SU-DHL-6 (cell line): ENCODE results near the gene CDC45.

Experiments
- CTCF ChIP-seq: fragments of 200-600 bp; sonication (generic); IDR thresholded peaks from one replicate; pipeline ENCODE4 v1.5.1; 2017; ENCODE audit warnings: antibody characterized with exemption, mild to moderate bottlenecking, low read length, moderate library complexity; ENCODE audit not compliant: insufficient read depth, poor library complexity, severe bottlenecking
- EZH2phosphoT487 ChIP-seq: fragments of 200-600 bp; sonication (generic), shearing (Covaris generic); conservative IDR thresholded peaks from 2 replicates; pipeline ENCODE4 v1.6.1; 2018; ENCODE audit warnings: mild to moderate bottlenecking, antibody characterized with exemption, low read length, moderate library complexity, mixed read lengths

- TF ChIP-seq CTCF = no peak
- TF ChIP-seq EZH2phosphoT487 = no peak
These were observed 15.2 kb upstream of the CDC45 start for GRCh38 chr22:19464546-19464945.
